Gastrocnemius medialis (tissue), 4 donors: ENCODE data around the gene VSIG10L2. TPM values are rescaled to one million over a fixed set of nuclear protein-coding genes. Genes with fewer than 3 reads are reported as not detected.

Experiments
- ATAC-seq, 2 donors: fragments of 150-250 bp; one replicate each; pipeline ENCODE4 v1.9.1; 2016
- DNase-seq, 2 donors: peaks; one replicate each; pipeline ENCODE4 v3.0.0-alpha.2; 2019
- H3K27ac ChIP-seq, 4 donors: fragments of 200-600 bp; sonication (generic); 1 replicate in 1 of 4; 2 replicates in 3 of 4; pipeline ENCODE4 v1.5.1; 2016 to 2018; ENCODE audit warnings: mild to moderate bottlenecking in 2 of 4, moderate library complexity in 1 of 4
- H3K27me3 ChIP-seq, 3 donors: fragments of 200-600 bp; sonication (generic) in 2 of 3; 1 replicate in 1 of 3; 2 replicates in 2 of 3; pipeline versions ENCODE4 v1.5.1 to v1.6.0; 2016 to 2019; ENCODE audit warnings: mild to moderate bottlenecking in 1 of 3, moderate library complexity in 1 of 3
- H3K36me3 ChIP-seq, 2 donors: fragments of 200-600 bp; sonication (generic) in 1 of 2; one replicate each; pipeline ENCODE4 v1.5.1; 2017 to 2018
- H3K4me1 ChIP-seq, 2 donors: fragments of 200-600 bp; sonication (generic) in 1 of 2; one replicate each; pipeline ENCODE4 v1.5.1; 2016 to 2017; ENCODE audit warnings: mild to moderate bottlenecking in 2 of 2
- H3K4me3 ChIP-seq, 4 donors: fragments of 200-600 bp; sonication (generic) in 3 of 4; 1 replicate in 1 of 4; 2 replicates in 3 of 4; pipeline ENCODE4 v1.5.1; 2016 to 2019; ENCODE audit warnings: mild to moderate bottlenecking in 2 of 4
- H3K9me3 ChIP-seq, 3 donors: fragments of 200-600 bp; sonication (generic) in 2 of 3; 1 replicate in 1 of 3; 2 replicates in 2 of 3; pipeline ENCODE4 v1.5.1; 2016 to 2019
- POLR2A ChIP-seq, 2 donors: fragments of 450-650 bp; IDR thresholded peaks; one replicate each; pipeline ENCODE4 v1.6.1; 2017; ENCODE audit warnings: antibody characterized with exemption in 2 of 2, mild to moderate bottlenecking in 2 of 2, moderate library complexity in 2 of 2
- in situ Hi-C, 4 donors: fragments of 200-750 bp; cut with MboI; loops; one replicate each; pipeline versions ENCODE4 v1.15.0 to v1.8.0; 2017; ENCODE audit warnings: low sequenced_read_pairs in 4 of 4
- intact Hi-C: fragments of 100-400 bp; cut with DNase I; formaldehyde crosslinking; loops from one replicate; pipeline ENCODE4 v1.15.1; 2023; ENCODE audit warnings: low total_unique reads
- total RNA-seq, 4 donors: library from RNA; depleted of rRNA; stranded (reverse); fragments of >200 nt; gene quantifications; one replicate each; pipeline versions ENCODE4 v1.1.0 to v1.2.3, GENCODE V29; 2016
- TF ChIP-seq, protein P1 (sequence below), 5 experiments: fragments of 450-650 bp in 3 of 5; fragments of 200-600 bp in 2 of 5; sonication (generic) in 2 of 5; IDR thresholded peaks in 4 of 5; conservative IDR thresholded peaks in 1 of 5; 1 replicate in 4 of 5; 2 replicates in 1 of 5; pipeline ENCODE4 v1.5.1; 2016 to 2019; ENCODE audit warnings: antibody characterized with exemption in 5 of 5, mild to moderate bottlenecking in 3 of 5, moderate library complexity in 3 of 5

VSIG10L2 gene
- total RNA-seq, 4 donors from 2014 or later: 0.10 TPM; not detected in 3

DNA sequence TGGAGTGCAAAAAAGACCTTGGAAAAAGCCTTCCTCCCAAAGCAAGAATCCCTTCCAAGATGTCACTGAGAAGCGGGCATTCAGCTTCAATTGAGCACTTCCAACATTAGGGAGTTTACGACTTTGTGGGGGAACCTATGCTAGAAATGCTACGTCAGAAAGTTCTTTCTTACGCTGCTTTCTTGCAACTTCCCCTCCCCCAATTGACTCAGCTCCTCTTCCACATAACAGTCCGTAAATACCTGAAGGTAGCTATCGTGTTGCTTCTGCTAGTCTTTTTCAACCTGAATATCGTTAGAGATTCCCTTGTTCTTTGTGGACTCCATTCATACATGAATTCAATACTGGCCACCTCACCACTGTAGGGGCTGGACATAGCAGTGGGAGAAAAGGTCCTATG lies 47.0 kb downstream of the VSIG10L2 start:
- Histone ChIP-seq H3K9me3 (no peaks in the 10 kb centered on the region), H3K27ac (no peak overlapping the region), H3K4me3 (no peak overlapping the region), H3K4me1 (no peaks in the 10 kb centered on the region), H3K27me3 (no peaks in the 10 kb centered on the region), H3K36me3 (no peaks in the 10 kb centered on the region)
- DNase-seq (no peak), ATAC-seq (no peak)
- in situ Hi-C loops (no loop called here), intact Hi-C loops (no loop called here)
- TF ChIP-seq, protein P1, sequence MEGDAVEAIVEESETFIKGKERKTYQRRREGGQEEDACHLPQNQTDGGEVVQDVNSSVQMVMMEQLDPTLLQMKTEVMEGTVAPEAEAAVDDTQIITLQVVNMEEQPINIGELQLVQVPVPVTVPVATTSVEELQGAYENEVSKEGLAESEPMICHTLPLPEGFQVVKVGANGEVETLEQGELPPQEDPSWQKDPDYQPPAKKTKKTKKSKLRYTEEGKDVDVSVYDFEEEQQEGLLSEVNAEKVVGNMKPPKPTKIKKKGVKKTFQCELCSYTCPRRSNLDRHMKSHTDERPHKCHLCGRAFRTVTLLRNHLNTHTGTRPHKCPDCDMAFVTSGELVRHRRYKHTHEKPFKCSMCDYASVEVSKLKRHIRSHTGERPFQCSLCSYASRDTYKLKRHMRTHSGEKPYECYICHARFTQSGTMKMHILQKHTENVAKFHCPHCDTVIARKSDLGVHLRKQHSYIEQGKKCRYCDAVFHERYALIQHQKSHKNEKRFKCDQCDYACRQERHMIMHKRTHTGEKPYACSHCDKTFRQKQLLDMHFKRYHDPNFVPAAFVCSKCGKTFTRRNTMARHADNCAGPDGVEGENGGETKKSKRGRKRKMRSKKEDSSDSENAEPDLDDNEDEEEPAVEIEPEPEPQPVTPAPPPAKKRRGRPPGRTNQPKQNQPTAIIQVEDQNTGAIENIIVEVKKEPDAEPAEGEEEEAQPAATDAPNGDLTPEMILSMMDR (IDR thresholded peaks at IDR 0.05 in 4 of 5, conservative IDR thresholded peaks at IDR 0.05 in 1 of 5): no peak
- no peak for TF ChIP-seq POLR2A (IDR thresholded peaks at IDR 0.05)

GRCh38 chr11:125994509-125994908 lies 48.7 kb downstream of the VSIG10L2 start:
- intact Hi-C loops: no loop called here
- no peaks in the 10 kb centered on the region for H3K36me3 ChIP-seq

DNA sequence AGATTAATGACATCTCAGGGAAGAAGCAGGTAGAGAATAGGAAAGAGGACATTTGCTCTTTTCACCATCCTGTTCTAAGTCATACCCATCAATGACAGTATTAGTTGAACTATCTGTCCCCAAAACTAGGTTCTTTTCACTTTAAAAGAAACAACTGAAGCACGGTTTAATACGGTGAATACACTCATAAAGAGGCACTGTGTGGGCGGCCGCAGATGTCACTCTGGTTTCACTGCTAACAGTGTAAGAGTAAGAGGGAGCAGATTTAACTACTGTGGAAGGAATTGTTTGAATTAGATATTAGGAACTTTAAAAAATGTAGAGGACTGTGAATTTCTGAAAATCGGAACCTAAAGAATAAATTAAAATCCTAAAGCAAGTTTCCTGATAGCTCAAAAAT lies 49.5 kb downstream of the VSIG10L2 start:
- DNase-seq: no peak
- Histone ChIP-seq H3K27ac (no peak overlapping the region), H3K4me1 (no peaks in the 10 kb centered on the region), H3K9me3 (no peaks in the 10 kb centered on the region), H3K36me3 (no peaks in the 10 kb centered on the region), H3K27me3 (no peaks in the 10 kb centered on the region), H3K4me3 (no peak overlapping the region)
- TF ChIP-seq POLR2A (IDR thresholded peaks at IDR 0.05): no peak
- TF ChIP-seq, protein P1 (IDR thresholded peaks at IDR 0.05 in 4 of 5, conservative IDR thresholded peaks at IDR 0.05 in 1 of 5): no peak
- intact Hi-C loops: no loop called here
- no peak for ATAC-seq
- in situ Hi-C loops: no loop called here

More at GRCh38 chr11:125994509-125994908, 48.7 kb downstream of the VSIG10L2 start:
- TF ChIP-seq POLR2A (IDR thresholded peaks at IDR 0.05): no peak
- TF ChIP-seq, protein P1 (IDR thresholded peaks at IDR 0.05 in 4 of 5, conservative IDR thresholded peaks at IDR 0.05 in 1 of 5): no peak
- Histone ChIP-seq H3K27me3 (no peaks in the 10 kb centered on the region), H3K9me3 (no peaks in the 10 kb centered on the region), H3K27ac (no peak overlapping the region), H3K4me3 (no peak overlapping the region), H3K4me1 (no peaks in the 10 kb centered on the region)
- in situ Hi-C loops: no loop called here
- ATAC-seq (no peak), DNase-seq (no peak)

DNA sequence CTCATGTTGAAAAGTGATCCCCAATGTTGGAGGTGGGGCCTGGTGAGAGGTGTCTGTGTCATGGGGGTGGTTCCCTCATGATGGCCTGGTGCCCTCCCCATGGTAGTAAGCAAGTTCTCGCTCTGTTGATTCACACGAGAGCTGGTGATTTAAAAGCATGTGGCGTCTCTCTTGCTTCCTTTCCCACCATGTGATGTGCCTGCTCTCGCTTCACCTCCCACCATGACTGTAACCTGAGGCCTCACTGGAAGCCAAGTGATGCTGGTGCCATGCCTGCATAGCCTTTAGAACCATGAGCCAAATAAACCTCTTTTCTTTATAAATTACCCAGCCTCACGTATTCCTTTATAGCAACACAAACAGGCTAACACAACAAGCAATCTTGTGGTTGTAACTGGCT lies 52.4 kb downstream of the VSIG10L2 start:
- no peak overlapping the region for H3K4me3 ChIP-seq
- H3K36me3 ChIP-seq: no peaks in the 10 kb centered on the region
- DNase-seq: no peak
- intact Hi-C loops: no loop called here
- H3K9me3 ChIP-seq: no peaks in the 10 kb centered on the region
- no peaks in the 10 kb centered on the region for H3K4me1 ChIP-seq
- ATAC-seq: no peak
- H3K27me3 ChIP-seq: no peaks in the 10 kb centered on the region
- H3K27ac ChIP-seq: no peak overlapping the region
- TF ChIP-seq, protein P1 (IDR thresholded peaks at IDR 0.05 in 4 of 5, conservative IDR thresholded peaks at IDR 0.05 in 1 of 5): no peak
- no peak for TF ChIP-seq POLR2A (IDR thresholded peaks at IDR 0.05)
- in situ Hi-C loops: no loop called here

DNA sequence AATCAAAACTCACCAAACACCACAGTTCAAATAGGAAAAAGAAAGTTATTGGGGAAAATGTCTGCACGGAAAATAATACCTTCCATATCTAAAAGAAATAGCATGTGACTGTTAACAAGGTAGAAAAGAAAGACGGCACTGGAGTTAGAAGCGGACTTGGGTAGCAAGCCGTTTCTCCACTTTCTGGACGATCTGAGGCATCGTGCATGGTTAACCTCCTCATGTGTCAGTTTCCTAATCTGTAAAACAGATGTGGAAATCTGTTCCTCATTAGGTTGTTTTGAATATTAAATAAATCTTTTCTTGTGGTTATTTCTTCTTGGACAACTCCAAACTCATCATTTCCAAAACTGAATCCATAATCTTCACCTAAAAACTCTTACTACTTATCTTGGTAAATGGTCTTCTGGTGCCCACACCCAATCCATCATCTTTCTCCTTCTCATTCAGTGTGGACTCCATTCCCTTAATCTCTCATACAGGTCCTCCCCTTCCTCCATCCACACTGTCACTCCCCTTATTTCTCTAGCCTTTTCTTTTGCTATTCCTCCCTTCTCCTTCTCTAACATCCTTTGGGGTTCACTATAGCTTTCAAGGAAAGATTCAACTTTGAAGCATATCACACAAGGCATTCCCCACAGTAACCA lies 53.5 kb downstream of the VSIG10L2 start:
- intact Hi-C loops: no loop called here

More for the DNA sequence above, 53.5 kb downstream of the VSIG10L2 start:
- H3K4me1 ChIP-seq: no peaks in the 10 kb centered on the region
- no peak overlapping the region for H3K27ac ChIP-seq
- H3K9me3 ChIP-seq: no peaks in the 10 kb centered on the region
- DNase-seq (no peak), ATAC-seq (no peak)
- H3K36me3 ChIP-seq: no peaks in the 10 kb centered on the region
- no peak for TF ChIP-seq POLR2A (IDR thresholded peaks at IDR 0.05)
- TF ChIP-seq, protein P1 (IDR thresholded peaks at IDR 0.05 in 4 of 5, conservative IDR thresholded peaks at IDR 0.05 in 1 of 5): no peak
- H3K27me3 ChIP-seq: no peaks in the 10 kb centered on the region
- no peak overlapping the region for H3K4me3 ChIP-seq
- in situ Hi-C loops: no loop called here
